Bronchial epithelial cell (primary cell): ENCODE measurements around the gene JADE2. TPM values are rescaled to one million over a fixed set of nuclear protein-coding genes. Genes with fewer than 3 reads are reported as not detected.

Experiments used
- DNase-seq: peaks from one replicate; pipeline ENCODE4 v3.0.0-alpha.2; 2010; ENCODE audit warnings: low read depth
- FAIRE-seq: peaks from 2 replicates; lab custom pipeline; 2011; peaks lifted over from hg19 to GRCh38; lab: Jason Lieb, UNC
- H3K27me3 ChIP-seq: 2 replicates; pipeline ENCODE4 v1.5.1; 2011; ENCODE audit warnings: low read length; ENCODE audit not compliant: control insufficient read depth, insufficient read depth
- H3K36me3 ChIP-seq: 2 replicates; pipeline ENCODE4 v1.5.1; 2011; ENCODE audit warnings: low read length; ENCODE audit not compliant: control insufficient read depth, insufficient read depth
- H3K4me3 ChIP-seq: 2 replicates; pipeline ENCODE4 v1.5.1; 2011; ENCODE audit warnings: mild to moderate bottlenecking, low read depth, low read length, control low read depth
- total RNA-seq: library from RNA; depleted of rRNA; stranded (reverse); fragments of >200 nt; gene quantifications from 2 replicates; pipeline ENCODE4 v1.2.1, GENCODE V29; 2014
- TF ChIP-seq, protein P1 (sequence below): IDR thresholded peaks from 2 replicates; pipeline ENCODE4 v1.5.1; 2011; ENCODE audit warnings: mild to moderate bottlenecking, moderate library complexity, low read length, control low read depth, inconsistent platforms; ENCODE audit not compliant: insufficient read depth, severe bottlenecking

Gene JADE2
- total RNA-seq, 1 donor from 2014 or later, result 17.1 TPM

GRCh38 chr5:134527156-134527960 is 1.9 kb downstream of the JADE2 start:
- H3K36me3 ChIP-seq, result no peaks in the 10 kb centered on the region
- FAIRE-seq (no peak), DNase-seq (peak; percentile 71)
- TF ChIP-seq, protein P1, sequence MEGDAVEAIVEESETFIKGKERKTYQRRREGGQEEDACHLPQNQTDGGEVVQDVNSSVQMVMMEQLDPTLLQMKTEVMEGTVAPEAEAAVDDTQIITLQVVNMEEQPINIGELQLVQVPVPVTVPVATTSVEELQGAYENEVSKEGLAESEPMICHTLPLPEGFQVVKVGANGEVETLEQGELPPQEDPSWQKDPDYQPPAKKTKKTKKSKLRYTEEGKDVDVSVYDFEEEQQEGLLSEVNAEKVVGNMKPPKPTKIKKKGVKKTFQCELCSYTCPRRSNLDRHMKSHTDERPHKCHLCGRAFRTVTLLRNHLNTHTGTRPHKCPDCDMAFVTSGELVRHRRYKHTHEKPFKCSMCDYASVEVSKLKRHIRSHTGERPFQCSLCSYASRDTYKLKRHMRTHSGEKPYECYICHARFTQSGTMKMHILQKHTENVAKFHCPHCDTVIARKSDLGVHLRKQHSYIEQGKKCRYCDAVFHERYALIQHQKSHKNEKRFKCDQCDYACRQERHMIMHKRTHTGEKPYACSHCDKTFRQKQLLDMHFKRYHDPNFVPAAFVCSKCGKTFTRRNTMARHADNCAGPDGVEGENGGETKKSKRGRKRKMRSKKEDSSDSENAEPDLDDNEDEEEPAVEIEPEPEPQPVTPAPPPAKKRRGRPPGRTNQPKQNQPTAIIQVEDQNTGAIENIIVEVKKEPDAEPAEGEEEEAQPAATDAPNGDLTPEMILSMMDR, result peak; percentile 89
- H3K27me3 ChIP-seq, result no peaks in the 10 kb centered on the region
- H3K4me3 ChIP-seq, result peak overlapping the region; percentile 82

- H3K27me3 ChIP-seq, result no peaks in the 10 kb centered on the region
- FAIRE-seq, result no peak
- H3K36me3 ChIP-seq, result no peaks in the 10 kb centered on the region
These were observed 2.5 kb downstream of the JADE2 start for GRCh38 chr5:134527961-134528424.

DNA sequence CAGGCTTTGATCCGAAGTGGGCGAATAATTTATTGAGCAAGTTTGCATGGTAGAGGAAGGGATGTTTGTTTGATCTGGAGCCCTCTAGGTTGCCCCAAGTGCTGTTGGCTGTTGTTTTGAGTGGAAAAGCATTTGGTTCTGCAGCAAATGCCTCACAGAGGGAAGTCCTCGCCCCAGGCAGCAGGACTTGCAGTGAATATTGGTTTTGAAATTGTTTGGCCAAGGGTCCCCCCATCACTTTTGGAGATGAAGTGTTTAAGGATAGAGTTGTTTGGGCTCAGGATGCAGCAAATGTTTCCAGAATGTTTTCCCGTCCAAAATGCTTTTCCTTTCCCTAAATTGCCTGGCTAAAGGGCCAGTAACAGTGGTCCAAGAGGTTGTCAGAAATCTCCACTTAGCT is 3.1 kb downstream of the JADE2 start:
- no peaks in the 10 kb centered on the region for H3K27me3 ChIP-seq
- DNase-seq, result no peak
- H3K4me3 ChIP-seq, result no peak overlapping the region
- TF ChIP-seq, protein P1, result no peak
- no peaks in the 10 kb centered on the region for H3K36me3 ChIP-seq
- FAIRE-seq, result no peak

More at GRCh38 chr5:134527961-134528424, 2.5 kb downstream of the JADE2 start:
- H3K4me3 ChIP-seq, result peak overlapping the region; percentile 82
- TF ChIP-seq, protein P1, result no peak
- DNase-seq, result no peak

DNA sequence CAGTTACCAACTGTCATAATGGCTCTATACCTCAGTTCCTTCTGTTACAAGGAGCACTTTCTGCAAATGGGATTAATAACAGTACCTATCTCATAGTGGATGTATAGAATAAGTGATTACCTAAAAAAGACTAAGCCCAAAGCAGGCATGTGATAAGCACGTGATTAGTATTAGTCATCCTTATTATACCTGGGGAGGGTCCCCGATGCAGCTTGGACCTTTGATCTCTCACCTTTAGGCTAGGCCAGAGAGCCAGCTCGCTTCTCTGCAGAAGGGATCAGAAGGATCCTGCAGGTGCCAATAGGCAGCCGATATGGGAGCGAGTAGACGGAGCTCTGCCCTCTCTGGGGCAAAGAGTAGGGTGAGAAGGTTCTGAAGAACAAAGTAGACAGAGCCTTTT is 4.0 kb downstream of the JADE2 start:
- no peak for DNase-seq
- FAIRE-seq, result no peak

GRCh38 chr5:134530301-134531077 is 5.0 kb downstream of the JADE2 start:
- FAIRE-seq (no peak), DNase-seq (no peak)
- no peaks in the 10 kb centered on the region for H3K27me3 ChIP-seq
- H3K4me3 ChIP-seq, result no peak overlapping the region
- TF ChIP-seq, protein P1, result no peak
- peaks cover 3% of the 10 kb centered on the region for H3K36me3 ChIP-seq

More for the DNA sequence above, 4.0 kb downstream of the JADE2 start:
- H3K4me3 ChIP-seq, result no peak overlapping the region
- peaks cover 3% of the 10 kb centered on the region for H3K36me3 ChIP-seq
- H3K27me3 ChIP-seq, result no peaks in the 10 kb centered on the region
- TF ChIP-seq, protein P1, result no peak
